ENCODE measurements around the gene KLHDC8A. TPM values are rescaled to one million over a fixed set of nuclear protein-coding genes. Genes with fewer than 3 reads are reported as not detected.

The KLHDC8A gene
- total and polyA plus RNA-seq, 2 of the 13 experiments (the other 11 are each of a cell fraction or from before 2014, with no cell fraction given) = not detected

DNA sequence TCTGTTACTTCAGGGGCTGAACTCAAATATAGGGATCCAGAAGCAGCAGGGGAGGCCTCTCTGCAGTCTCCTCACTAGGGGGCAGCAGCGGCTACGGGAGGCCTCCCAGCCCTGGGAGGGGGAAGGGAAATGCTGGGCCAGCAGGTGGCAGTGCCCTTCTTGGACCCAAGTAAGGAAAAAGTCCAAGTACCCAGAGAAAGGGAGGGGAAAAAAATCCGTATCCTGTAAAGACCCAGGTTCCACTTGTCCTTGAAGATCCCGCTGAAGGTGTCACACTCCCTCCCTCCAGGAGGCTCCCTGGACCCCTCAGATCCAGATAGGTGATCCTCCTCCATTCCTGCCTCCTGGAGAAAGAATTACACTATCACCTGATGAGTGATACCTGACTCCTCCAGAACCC, 21.0 kb downstream of the KLHDC8A start (continued):
- TF ChIP-seq MAF1 (CRISPR knock-in tag; IDR thresholded peaks at IDR 0.05; ENCODE audit: borderline replicate concordance) (no peak), RBAK (CRISPR knock-in tag; IDR thresholded peaks at IDR 0.05) (no peak), ZNF841 (CRISPR knock-in tag; IDR thresholded peaks at IDR 0.05; ENCODE audit: borderline replicate concordance) (no peak), ZNF432 (CRISPR knock-in tag; IDR thresholded peaks at IDR 0.05; ENCODE audit: borderline replicate concordance) (no peak), KAT8 (CRISPR knock-in tag; IDR thresholded peaks at IDR 0.05) (peak; percentile 43; the same call in 1 of the 2 replicates), ZNF670 (CRISPR knock-in tag; IDR thresholded peaks at IDR 0.05; ENCODE audit: borderline replicate concordance) (no peak), ARNT2 (CRISPR knock-in tag; IDR thresholded peaks at IDR 0.05; ENCODE audit: low read depth) (0 out of 2 replicates have a peak, but pooled peaks have one; percentile 31), KDM2A (CRISPR knock-in tag; IDR thresholded peaks at IDR 0.05; ENCODE audit: borderline replicate concordance, low read depth) (peak; percentile 55; the same call in 1 of the 2 replicates), ZNF547 (CRISPR knock-in tag; IDR thresholded peaks at IDR 0.05) (no peak), POGZ (CRISPR knock-in tag; IDR thresholded peaks at IDR 0.05) (no peak), HHEX (CRISPR knock-in tag; IDR thresholded peaks at IDR 0.05) (no peak), SIN3A (IDR thresholded peaks at IDR 0.05; ENCODE audit: borderline replicate concordance, low read depth, low read length) (no peak), JUND (CRISPR knock-in tag; IDR thresholded peaks at IDR 0.05) (no peak)
- TF ChIP-seq, protein P1, sequence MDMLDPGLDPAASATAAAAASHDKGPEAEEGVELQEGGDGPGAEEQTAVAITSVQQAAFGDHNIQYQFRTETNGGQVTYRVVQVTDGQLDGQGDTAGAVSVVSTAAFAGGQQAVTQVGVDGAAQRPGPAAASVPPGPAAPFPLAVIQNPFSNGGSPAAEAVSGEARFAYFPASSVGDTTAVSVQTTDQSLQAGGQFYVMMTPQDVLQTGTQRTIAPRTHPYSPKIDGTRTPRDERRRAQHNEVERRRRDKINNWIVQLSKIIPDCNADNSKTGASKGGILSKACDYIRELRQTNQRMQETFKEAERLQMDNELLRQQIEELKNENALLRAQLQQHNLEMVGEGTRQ (IDR thresholded peaks at IDR 0.05; ENCODE audit: low read depth, low read length) = no peak
- TF ChIP-seq, protein P1 (CRISPR knock-in tag; IDR thresholded peaks at IDR 0.05; ENCODE audit: borderline replicate concordance) = no peak
- TF ChIP-seq, protein P2, sequence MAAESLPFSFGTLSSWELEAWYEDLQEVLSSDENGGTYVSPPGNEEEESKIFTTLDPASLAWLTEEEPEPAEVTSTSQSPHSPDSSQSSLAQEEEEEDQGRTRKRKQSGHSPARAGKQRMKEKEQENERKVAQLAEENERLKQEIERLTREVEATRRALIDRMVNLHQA (CRISPR knock-in tag; IDR thresholded peaks at IDR 0.05) = no peak
- TF ChIP-seq, protein P3, sequence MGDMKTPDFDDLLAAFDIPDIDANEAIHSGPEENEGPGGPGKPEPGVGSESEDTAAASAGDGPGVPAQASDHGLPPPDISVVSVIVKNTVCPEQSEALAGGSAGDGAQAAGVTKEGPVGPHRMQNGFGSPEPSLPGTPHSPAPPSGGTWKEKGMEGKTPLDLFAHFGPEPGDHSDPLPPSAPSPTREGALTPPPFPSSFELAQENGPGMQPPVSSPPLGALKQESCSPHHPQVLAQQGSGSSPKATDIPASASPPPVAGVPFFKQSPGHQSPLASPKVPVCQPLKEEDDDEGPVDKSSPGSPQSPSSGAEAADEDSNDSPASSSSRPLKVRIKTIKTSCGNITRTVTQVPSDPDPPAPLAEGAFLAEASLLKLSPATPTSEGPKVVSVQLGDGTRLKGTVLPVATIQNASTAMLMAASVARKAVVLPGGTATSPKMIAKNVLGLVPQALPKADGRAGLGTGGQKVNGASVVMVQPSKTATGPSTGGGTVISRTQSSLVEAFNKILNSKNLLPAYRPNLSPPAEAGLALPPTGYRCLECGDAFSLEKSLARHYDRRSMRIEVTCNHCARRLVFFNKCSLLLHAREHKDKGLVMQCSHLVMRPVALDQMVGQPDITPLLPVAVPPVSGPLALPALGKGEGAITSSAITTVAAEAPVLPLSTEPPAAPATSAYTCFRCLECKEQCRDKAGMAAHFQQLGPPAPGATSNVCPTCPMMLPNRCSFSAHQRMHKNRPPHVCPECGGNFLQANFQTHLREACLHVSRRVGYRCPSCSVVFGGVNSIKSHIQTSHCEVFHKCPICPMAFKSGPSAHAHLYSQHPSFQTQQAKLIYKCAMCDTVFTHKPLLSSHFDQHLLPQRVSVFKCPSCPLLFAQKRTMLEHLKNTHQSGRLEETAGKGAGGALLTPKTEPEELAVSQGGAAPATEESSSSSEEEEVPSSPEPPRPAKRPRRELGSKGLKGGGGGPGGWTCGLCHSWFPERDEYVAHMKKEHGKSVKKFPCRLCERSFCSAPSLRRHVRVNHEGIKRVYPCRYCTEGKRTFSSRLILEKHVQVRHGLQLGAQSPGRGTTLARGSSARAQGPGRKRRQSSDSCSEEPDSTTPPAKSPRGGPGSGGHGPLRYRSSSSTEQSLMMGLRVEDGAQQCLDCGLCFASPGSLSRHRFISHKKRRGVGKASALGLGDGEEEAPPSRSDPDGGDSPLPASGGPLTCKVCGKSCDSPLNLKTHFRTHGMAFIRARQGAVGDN (CRISPR knock-in tag; IDR thresholded peaks at IDR 0.05) = peak; percentile 15; the same call in 1 of the 2 replicates
- TF ChIP-seq, protein P4, sequence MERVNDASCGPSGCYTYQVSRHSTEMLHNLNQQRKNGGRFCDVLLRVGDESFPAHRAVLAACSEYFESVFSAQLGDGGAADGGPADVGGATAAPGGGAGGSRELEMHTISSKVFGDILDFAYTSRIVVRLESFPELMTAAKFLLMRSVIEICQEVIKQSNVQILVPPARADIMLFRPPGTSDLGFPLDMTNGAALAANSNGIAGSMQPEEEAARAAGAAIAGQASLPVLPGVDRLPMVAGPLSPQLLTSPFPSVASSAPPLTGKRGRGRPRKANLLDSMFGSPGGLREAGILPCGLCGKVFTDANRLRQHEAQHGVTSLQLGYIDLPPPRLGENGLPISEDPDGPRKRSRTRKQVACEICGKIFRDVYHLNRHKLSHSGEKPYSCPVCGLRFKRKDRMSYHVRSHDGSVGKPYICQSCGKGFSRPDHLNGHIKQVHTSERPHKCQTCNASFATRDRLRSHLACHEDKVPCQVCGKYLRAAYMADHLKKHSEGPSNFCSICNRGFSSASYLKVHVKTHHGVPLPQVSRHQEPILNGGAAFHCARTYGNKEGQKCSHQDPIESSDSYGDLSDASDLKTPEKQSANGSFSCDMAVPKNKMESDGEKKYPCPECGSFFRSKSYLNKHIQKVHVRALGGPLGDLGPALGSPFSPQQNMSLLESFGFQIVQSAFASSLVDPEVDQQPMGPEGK (CRISPR knock-in tag; IDR thresholded peaks at IDR 0.05) = peak; percentile 37; the same call in 1 of the 2 replicates
- TF ChIP-seq, protein P5, sequence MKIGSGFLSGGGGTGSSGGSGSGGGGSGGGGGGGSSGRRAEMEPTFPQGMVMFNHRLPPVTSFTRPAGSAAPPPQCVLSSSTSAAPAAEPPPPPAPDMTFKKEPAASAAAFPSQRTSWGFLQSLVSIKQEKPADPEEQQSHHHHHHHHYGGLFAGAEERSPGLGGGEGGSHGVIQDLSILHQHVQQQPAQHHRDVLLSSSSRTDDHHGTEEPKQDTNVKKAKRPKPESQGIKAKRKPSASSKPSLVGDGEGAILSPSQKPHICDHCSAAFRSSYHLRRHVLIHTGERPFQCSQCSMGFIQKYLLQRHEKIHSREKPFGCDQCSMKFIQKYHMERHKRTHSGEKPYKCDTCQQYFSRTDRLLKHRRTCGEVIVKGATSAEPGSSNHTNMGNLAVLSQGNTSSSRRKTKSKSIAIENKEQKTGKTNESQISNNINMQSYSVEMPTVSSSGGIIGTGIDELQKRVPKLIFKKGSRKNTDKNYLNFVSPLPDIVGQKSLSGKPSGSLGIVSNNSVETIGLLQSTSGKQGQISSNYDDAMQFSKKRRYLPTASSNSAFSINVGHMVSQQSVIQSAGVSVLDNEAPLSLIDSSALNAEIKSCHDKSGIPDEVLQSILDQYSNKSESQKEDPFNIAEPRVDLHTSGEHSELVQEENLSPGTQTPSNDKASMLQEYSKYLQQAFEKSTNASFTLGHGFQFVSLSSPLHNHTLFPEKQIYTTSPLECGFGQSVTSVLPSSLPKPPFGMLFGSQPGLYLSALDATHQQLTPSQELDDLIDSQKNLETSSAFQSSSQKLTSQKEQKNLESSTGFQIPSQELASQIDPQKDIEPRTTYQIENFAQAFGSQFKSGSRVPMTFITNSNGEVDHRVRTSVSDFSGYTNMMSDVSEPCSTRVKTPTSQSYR (CRISPR knock-in tag; IDR thresholded peaks at IDR 0.05; ENCODE audit: borderline replicate concordance) = peak; percentile 87

Measured in HepG2 (cell line).